NCI-H1092 (cell line): Measurements from ENCODE around the gene MTOR.
"Not testable (repeated sequence)": the region's sequence is repeated elsewhere in the genome, so short reads cannot be mapped to it uniquely, and the experiment has no call there.

ENCODE experiments used
- DNase-seq: peaks from one replicate; lab custom pipeline; 2025; lab: John Stamatoyannopoulos, UW

The MTOR gene

GRCh38 chr1:11280719-11281376, 18.5 kb upstream of the MTOR start:
- no peak for DNase-seq

- DNase-seq, result no peak
Measured at GRCh38 chr1:11279630-11280029, 17.3 kb upstream of the MTOR start.

GRCh38 chr1:11279152-11279551, 16.8 kb upstream of the MTOR start:
- no peak for DNase-seq

GRCh38 chr1:11273595-11274234, 11.4 kb upstream of the MTOR start:
- DNase-seq, result no peak

GRCh38 chr1:11272832-11273594, 10.7 kb upstream of the MTOR start, which contains the start of gene UBIAD1:
Gene UBIAD1 (plus strand): TSS chr1:11273198. CDS start chr1:11273532, 334 bp downstream.
- DNase-seq, result peak; percentile 88

GRCh38 chr1:11272544-11272831, 10.1 kb upstream of the MTOR start:
- no peak for DNase-seq

- DNase-seq, result not testable (repeated sequence)
Measured at GRCh38 chr1:11267350-11268337, 5.3 kb upstream of the MTOR start.

- no peak for DNase-seq
Measured at GRCh38 chr1:11266268-11267074, 4.1 kb upstream of the MTOR start.

GRCh38 chr1:11256299-11256698, 6.1 kb downstream of the MTOR start:
- no peak for DNase-seq

- DNase-seq, result no peak
Measured at GRCh38 chr1:11253226-11253625, 9.1 kb downstream of the MTOR start.

GRCh38 chr1:11252538-11252937, 9.8 kb downstream of the MTOR start:
- no peak for DNase-seq

- DNase-seq, result no peak
Measured at GRCh38 chr1:11248169-11248568, 14.2 kb downstream of the MTOR start.

- DNase-seq, result no peak
Measured at GRCh38 chr1:11245904-11246719, 16.2 kb downstream of the MTOR start.

- DNase-seq, result no peak
Measured at GRCh38 chr1:11245248-11245647, 17.1 kb downstream of the MTOR start.

GRCh38 chr1:11238311-11238710, 24.0 kb downstream of the MTOR start:
- DNase-seq, result no peak

- DNase-seq, result no peak
Measured at GRCh38 chr1:11237356-11237755, 25.0 kb downstream of the MTOR start.

GRCh38 chr1:11233208-11233607, 29.1 kb downstream of the MTOR start:
- no peak for DNase-seq

- DNase-seq, result no peak
Measured at GRCh38 chr1:11229203-11229602, 33.1 kb downstream of the MTOR start.

GRCh38 chr1:11227106-11228077, 35.0 kb downstream of the MTOR start:
- no peak for DNase-seq
